Brain microvascular endothelial cell (primary cell): Measurements from ENCODE around the gene UBLCP1.
A peak's percentile ranks its signal among the peaks of the same experiment; 100 is the strongest.

Experiments
- DNase-seq: peaks from one replicate; pipeline ENCODE4 v3.0.0-alpha.2; 2020
- H3K27ac ChIP-seq: fragments of 250-450 bp; sonication (Bioruptor Pico); 2 replicates; pipeline ENCODE4 v1.5.1; 2020; ENCODE audit warnings: mild to moderate bottlenecking, moderate library complexity
- H3K27me3 ChIP-seq: fragments of 250-450 bp; sonication (Bioruptor Pico); replicated peaks from 2 replicates; pipeline ENCODE4 v1.5.1; 2020; ENCODE audit warnings: mild to moderate bottlenecking
- H3K36me3 ChIP-seq: fragments of 250-450 bp; sonication (Bioruptor Pico); replicated peaks from 2 replicates; pipeline ENCODE4 v1.5.1; 2020; ENCODE audit warnings: mild to moderate bottlenecking
- H3K4me3 ChIP-seq: 2 replicates; pipeline ENCODE4 v1.5.1; 2011; ENCODE audit warnings: low read depth, mild to moderate bottlenecking, control low read depth, low read length, moderate library complexity
- in situ Hi-C: cut with HindIII; loops from 2 replicates; pipeline ENCODE4 v1.10.0; 2017; ENCODE audit warnings: low sequenced_read_pairs, low pct_ligation_motif_present
- TF ChIP-seq, protein P1 (sequence below): IDR thresholded peaks from 2 replicates; pipeline ENCODE4 v1.5.1; 2011; ENCODE audit warnings: low read depth, mild to moderate bottlenecking, moderate library complexity, low read length, control low read depth, inconsistent platforms; ENCODE audit errors: missing control alignments

Gene UBLCP1

DNA sequence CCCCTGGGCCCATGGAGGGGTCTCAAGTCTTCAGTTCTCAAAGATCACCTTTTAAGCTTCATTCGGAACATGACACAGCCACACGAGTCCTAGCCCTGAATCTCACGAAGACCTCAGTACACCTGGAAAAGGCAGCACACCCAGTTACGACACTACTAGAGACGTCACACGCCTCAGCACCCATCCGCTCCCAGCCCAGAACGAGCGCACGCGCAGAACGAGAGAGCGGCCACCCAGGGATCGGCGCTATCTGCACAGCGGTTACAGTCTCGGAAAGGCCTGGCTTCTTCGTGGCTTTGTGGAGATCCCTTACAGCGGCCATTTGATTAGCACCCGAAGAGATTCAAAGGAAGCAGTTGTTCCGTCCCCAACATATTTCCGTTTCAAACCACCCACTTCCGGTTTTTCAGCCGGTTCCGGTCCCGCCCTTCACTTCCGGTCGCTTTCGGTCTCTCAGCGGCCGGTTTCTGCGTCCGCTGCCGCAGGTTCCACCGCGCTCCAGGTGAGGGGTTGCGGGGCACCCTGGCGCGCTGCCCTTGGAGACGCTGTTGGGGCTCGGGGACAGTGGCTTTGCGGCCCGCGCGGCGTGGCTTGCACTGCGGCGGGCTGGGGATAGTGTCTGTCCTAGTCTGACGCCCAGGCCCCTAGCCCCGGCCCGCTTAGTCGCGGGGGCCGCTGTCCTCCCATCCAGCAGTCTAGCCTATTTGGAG lies at the start of gene UBLCP1:
Gene UBLCP1, plus strand, starts transcription at position 432 of the 710 bp plus-strand sequence. CDS start 5,626 bp downstream, outside the sequence.
- Histone ChIP-seq H3K27ac (peak within 1 kb of the TSS; percentile 95), H3K4me3 (peak within 1 kb of the TSS; percentile 99), H3K27me3 (no peaks in the 10 kb centered on the region), H3K36me3 (no peaks in the 10 kb centered on the region)
- TF ChIP-seq, protein P1, sequence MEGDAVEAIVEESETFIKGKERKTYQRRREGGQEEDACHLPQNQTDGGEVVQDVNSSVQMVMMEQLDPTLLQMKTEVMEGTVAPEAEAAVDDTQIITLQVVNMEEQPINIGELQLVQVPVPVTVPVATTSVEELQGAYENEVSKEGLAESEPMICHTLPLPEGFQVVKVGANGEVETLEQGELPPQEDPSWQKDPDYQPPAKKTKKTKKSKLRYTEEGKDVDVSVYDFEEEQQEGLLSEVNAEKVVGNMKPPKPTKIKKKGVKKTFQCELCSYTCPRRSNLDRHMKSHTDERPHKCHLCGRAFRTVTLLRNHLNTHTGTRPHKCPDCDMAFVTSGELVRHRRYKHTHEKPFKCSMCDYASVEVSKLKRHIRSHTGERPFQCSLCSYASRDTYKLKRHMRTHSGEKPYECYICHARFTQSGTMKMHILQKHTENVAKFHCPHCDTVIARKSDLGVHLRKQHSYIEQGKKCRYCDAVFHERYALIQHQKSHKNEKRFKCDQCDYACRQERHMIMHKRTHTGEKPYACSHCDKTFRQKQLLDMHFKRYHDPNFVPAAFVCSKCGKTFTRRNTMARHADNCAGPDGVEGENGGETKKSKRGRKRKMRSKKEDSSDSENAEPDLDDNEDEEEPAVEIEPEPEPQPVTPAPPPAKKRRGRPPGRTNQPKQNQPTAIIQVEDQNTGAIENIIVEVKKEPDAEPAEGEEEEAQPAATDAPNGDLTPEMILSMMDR, result no peak
- peak; percentile 68 for DNase-seq
- in situ Hi-C loops, result no loop called here

DNA sequence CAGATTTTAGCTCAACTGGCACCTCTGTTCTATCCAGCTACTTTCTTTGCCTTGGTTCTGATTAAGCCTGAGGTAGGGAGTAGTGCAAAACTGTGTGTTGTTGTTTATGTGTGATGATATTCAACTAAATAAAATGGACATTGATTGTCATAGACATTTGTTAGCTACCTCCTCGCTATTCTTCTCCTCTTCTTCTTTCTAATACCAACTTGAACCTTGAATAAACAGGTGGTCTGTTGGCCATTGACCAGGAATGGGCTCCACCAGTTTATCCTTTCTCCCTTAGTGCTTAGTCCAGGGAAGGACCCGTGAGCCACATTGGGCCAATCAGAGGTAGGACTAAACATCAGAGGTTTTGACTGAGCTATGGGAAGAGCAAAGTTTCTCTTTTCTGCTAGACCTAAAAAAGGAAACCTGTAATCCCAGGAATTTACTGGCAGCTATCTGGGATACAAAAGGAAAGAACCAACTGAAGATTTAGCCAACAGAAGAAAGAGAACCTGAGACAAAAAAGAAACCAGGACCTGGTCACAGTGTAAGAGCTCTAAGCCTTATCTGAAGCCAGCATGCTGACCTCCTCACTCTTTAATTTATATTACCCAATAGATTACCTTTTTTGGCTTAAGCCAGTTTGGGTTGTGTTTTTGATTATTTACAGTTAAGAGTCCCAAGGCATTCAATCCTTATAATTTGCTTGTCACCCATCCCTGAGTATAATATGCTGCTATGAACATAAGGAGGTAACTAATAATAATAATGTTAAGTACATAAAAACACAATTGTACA lies 48.4 kb upstream of the UBLCP1 start:
- no peak overlapping the region for H3K4me3 ChIP-seq
- no peak overlapping the region for H3K27ac ChIP-seq
- H3K36me3 ChIP-seq, result no peaks in the 10 kb centered on the region
- TF ChIP-seq, protein P1, result no peak
- no peak for DNase-seq
- in situ Hi-C loops, result no loop called here
- H3K27me3 ChIP-seq, result no peaks in the 10 kb centered on the region

DNA sequence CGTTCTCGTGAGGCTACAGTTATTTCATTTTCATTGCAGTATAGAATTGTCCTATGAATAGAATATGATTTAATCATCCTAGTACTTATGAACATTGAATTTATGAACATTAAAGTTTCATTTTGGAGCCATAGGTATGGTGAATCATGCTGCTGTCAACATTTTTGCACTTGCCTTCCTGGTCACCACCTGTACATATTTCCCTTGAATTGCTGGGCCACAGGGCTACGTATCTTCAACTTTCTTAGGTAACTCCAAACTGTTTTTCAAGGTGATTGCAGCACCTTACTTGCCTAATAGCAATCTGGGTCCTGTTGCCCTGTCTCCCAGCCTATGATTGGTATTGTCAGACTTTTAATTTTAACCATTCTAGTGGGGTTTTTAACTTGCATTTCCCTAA lies 47.2 kb upstream of the UBLCP1 start:
- no peaks in the 10 kb centered on the region for H3K36me3 ChIP-seq
- TF ChIP-seq, protein P1, result no peak
- in situ Hi-C loops, result no loop called here
- no peak for DNase-seq
- H3K4me3 ChIP-seq, result no peak overlapping the region
- H3K27ac ChIP-seq, result no peak overlapping the region
- no peaks in the 10 kb centered on the region for H3K27me3 ChIP-seq

DNA sequence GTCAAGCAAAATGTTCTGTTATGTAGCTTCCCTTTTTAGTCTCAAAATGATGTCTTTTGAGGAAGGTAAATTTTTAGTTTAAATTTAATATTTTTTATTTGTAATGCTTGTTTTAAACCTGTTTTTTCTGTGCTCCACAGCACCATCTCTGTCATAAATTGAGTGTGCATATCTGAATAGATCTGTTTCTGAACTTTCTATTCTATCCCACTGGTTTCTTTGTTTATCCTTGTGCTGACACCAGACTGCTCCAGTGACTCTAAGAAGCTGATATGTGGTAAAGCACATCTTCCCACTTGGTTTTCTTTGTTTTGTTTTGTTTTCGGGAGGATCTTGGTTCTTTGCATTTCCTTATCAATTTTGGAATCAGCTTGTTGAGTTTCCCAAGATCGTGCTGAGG lies 46.6 kb upstream of the UBLCP1 start:
- TF ChIP-seq, protein P1, result no peak
- no peaks in the 10 kb centered on the region for H3K27me3 ChIP-seq

DNA sequence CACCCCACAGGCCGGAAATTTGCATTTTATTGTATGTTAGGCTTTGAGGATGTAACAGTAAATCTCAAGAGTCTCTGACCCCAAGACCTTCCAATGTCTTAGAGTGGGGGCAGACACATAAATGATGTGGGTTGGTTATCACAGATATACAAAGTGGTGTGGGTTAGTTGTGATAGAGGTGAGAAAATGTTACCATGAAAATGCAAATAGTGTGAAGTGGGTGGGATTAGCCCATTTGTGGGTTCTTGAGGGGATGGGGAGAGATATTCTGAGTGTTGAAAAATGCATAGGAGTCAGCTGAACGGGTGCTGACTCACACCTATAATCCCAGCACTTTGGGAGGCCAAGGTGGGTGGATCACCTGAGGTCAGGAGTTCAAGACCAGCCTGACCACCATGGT lies 45.9 kb upstream of the UBLCP1 start:
- no peak overlapping the region for H3K4me3 ChIP-seq
- H3K27me3 ChIP-seq, result no peaks in the 10 kb centered on the region
- H3K27ac ChIP-seq, result no peak overlapping the region
- in situ Hi-C loops, result no loop called here
- no peaks in the 10 kb centered on the region for H3K36me3 ChIP-seq
- DNase-seq, result no peak
- TF ChIP-seq, protein P1, result no peak

More for the DNA sequence above, 46.6 kb upstream of the UBLCP1 start:
- in situ Hi-C loops, result no loop called here
- no peak overlapping the region for H3K4me3 ChIP-seq
- no peak for DNase-seq
- no peaks in the 10 kb centered on the region for H3K36me3 ChIP-seq
- no peak overlapping the region for H3K27ac ChIP-seq
